Lower leg skin (tissue), 4 donors: Measurements from ENCODE around the gene NCBP3. TPM values are rescaled to one million over a fixed set of nuclear protein-coding genes. Genes with fewer than 3 reads are reported as not detected.

Source experiments
- DNase-seq, 2 donors: peaks; one replicate each; pipeline ENCODE4 v3.0.0-alpha.2; 2019; ENCODE audit warnings: low spot score in 2 of 2
- H3K4me3 ChIP-seq: fragments of 200-600 bp; sonication (generic); 2 replicates; pipeline ENCODE4 v1.5.1; 2017; ENCODE audit warnings: mild to moderate bottlenecking, low read depth; ENCODE audit not compliant: poor library complexity, severe bottlenecking
- CTCF ChIP-seq, 3 donors: fragments of 450-650 bp; IDR thresholded peaks; one replicate each; pipeline ENCODE4 v1.5.1; 2016; ENCODE audit warnings: antibody characterized with exemption in 3 of 3, mild to moderate bottlenecking in 3 of 3, moderate library complexity in 2 of 3
- POLR2A ChIP-seq, 2 donors: fragments of 450-650 bp; IDR thresholded peaks; one replicate each; pipeline ENCODE4 v1.6.1; 2016 to 2017; ENCODE audit warnings: antibody characterized with exemption in 2 of 2, mild to moderate bottlenecking in 1 of 2, moderate library complexity in 1 of 2
- whole genome bisulfite sequencing, 2 donors: methylation state at CpG; one replicate each; pipeline ENCODE4 v1.1.5; 2018; 5-methylcytosine and 5-hydroxymethylcytosine counted together
- intact Hi-C: fragments of 100-400 bp; cut with DNase I; formaldehyde crosslinking; loops from one replicate; pipeline ENCODE4 v1.15.0; 2023; ENCODE audit warnings: low total_unique reads
- total RNA-seq, 4 donors: library from RNA; depleted of rRNA; stranded (reverse); fragments of >200 nt; gene quantifications; one replicate each; pipeline ENCODE4 v1.1.0, GENCODE V29; 2016

The NCBP3 gene
- total RNA-seq, 4 donors from 2014 or later = 21.6 to 24.4 (median 23.3) TPM

- H3K4me3 ChIP-seq = no peak overlapping the region
- intact Hi-C loops = no loop called here
- WGBS, 2 donors = 49 to 61% methylated on average over 16 of the region's 16 CpGs
- TF ChIP-seq CTCF (IDR thresholded peaks at IDR 0.05) (no peak), POLR2A (IDR thresholded peaks at IDR 0.05) (no peak)
- DNase-seq = no peak
Measured at GRCh38 chr17:3771140-3771539, 74.9 kb downstream of the NCBP3 start.

- H3K4me3 ChIP-seq = no peak overlapping the region
- TF ChIP-seq CTCF (IDR thresholded peaks at IDR 0.05) = no peak
- TF ChIP-seq POLR2A (IDR thresholded peaks at IDR 0.05) = no peak
- WGBS, 2 donors = 67 to 79% methylated on average over 8 of the region's 8 CpGs
- intact Hi-C loops = no loop called here
- no peak for DNase-seq
Measured at GRCh38 chr17:3770466-3770865, 75.6 kb downstream of the NCBP3 start.

GRCh38 chr17:3768769-3769168 lies 77.3 kb downstream of the NCBP3 start:
- 56 to 57% methylated on average over 8 of the region's 8 CpGs for WGBS, 2 donors
- intact Hi-C loops = no loop called here
- no peak overlapping the region for H3K4me3 ChIP-seq
- no peak for DNase-seq
- TF ChIP-seq CTCF (IDR thresholded peaks at IDR 0.05) = no peak
- TF ChIP-seq POLR2A (IDR thresholded peaks at IDR 0.05) = no peak

- intact Hi-C loops = no loop called here
- WGBS, 2 donors = 84 to 92% methylated on average over 9 of the region's 9 CpGs
- no peak overlapping the region for H3K4me3 ChIP-seq
- TF ChIP-seq CTCF (IDR thresholded peaks at IDR 0.05) (no peak), POLR2A (IDR thresholded peaks at IDR 0.05) (no peak)
- no peak for DNase-seq
Measured at GRCh38 chr17:3768341-3768740, 77.7 kb downstream of the NCBP3 start.

- TF ChIP-seq POLR2A (IDR thresholded peaks at IDR 0.05) (no peak), CTCF (IDR thresholded peaks at IDR 0.05) (no peak)
- DNase-seq = no peak
- H3K4me3 ChIP-seq = no peak overlapping the region
- intact Hi-C loops = no loop called here
- 91 to 93% methylated on average over 8 of the region's 8 CpGs for WGBS, 2 donors
Measured at GRCh38 chr17:3766779-3767178, 79.3 kb downstream of the NCBP3 start.

GRCh38 chr17:3765981-3766380 lies 80.1 kb downstream of the NCBP3 start:
- intact Hi-C loops = no loop called here
- DNase-seq = no peak
- no peak for TF ChIP-seq CTCF (IDR thresholded peaks at IDR 0.05)
- TF ChIP-seq POLR2A (IDR thresholded peaks at IDR 0.05) = no peak

More at GRCh38 chr17:3765981-3766380, 80.1 kb downstream of the NCBP3 start:
- no peak overlapping the region for H3K4me3 ChIP-seq
- 89 to 90% methylated on average over 9 of the region's 9 CpGs for WGBS, 2 donors
